ENCODE data around the gene SEC62. TPM values are rescaled to one million over a fixed set of nuclear protein-coding genes. Genes with fewer than 3 reads are reported as not detected.

SEC62 gene
- total and polyA plus RNA-seq, 4 donors, result 112 to 154 (median 115) TPM

- Histone ChIP-seq H3K9me3 (ENCODE audit: control insufficient read depth, insufficient read depth, low read length) (no peaks in the 10 kb centered on the region), H3K36me3 (ENCODE audit: control insufficient read depth, insufficient read depth, low read length) (no peaks in the 10 kb centered on the region), H3K4me1 (ENCODE audit: control insufficient read depth, insufficient read depth, low read length) (no peaks in the 10 kb centered on the region), H3K27me3 (ENCODE audit: control insufficient read depth, insufficient read depth, low read length) (no peaks in the 10 kb centered on the region), H3K27ac (ENCODE audit: low read depth, low read length) (no peak overlapping the region), H3K4me3 (ENCODE audit: low read depth, low read length) (no peak overlapping the region)
- WGBS (ENCODE audit: insufficient coverage), result 80% methylated on average over 1 of the region's 6 CpGs
- DNase-seq (ENCODE audit: low read depth in 4 of 6, low spot score in 6 of 6), result no peak
Measured at GRCh38 chr3:169940470-169941181, 26.0 kb upstream of the SEC62 start.

GRCh38 chr3:169945313-169945712 lies 21.3 kb upstream of the SEC62 start:
- Histone ChIP-seq H3K9me3 (ENCODE audit: control insufficient read depth, insufficient read depth, low read length) (no peaks in the 10 kb centered on the region), H3K27ac (ENCODE audit: low read depth, low read length) (no peak overlapping the region), H3K36me3 (ENCODE audit: control insufficient read depth, insufficient read depth, low read length) (no peaks in the 10 kb centered on the region), H3K27me3 (ENCODE audit: control insufficient read depth, insufficient read depth, low read length) (no peaks in the 10 kb centered on the region), H3K4me1 (ENCODE audit: control insufficient read depth, insufficient read depth, low read length) (no peaks in the 10 kb centered on the region), H3K4me3 (ENCODE audit: low read depth, low read length) (no peak overlapping the region)
- no peak for DNase-seq (ENCODE audit: low read depth in 4 of 6, low spot score in 6 of 6)
- 84% methylated on average over 5 of the region's 7 CpGs for WGBS (ENCODE audit: insufficient coverage)

DNA sequence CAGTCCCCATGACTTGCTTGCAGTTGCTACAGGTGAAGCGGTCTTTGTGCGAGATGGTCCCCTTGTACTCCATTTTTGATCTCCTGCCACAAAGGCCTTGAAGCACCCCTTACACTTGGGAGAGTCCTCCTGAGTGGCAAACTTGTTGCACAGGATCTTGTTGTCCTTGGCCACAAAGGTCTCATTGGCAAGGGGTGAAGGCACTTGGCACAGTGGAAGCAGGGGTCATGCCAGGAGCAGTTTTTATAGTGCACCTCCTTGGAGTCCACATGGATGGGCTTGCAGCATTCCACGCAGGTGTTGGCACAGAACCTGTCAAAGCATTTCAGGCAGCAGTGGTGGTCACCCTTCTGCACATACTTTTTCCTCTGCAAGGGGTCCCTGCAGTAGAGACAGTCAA lies 20.3 kb upstream of the SEC62 start:
- no peak overlapping the region for H3K4me3 ChIP-seq (ENCODE audit: low read depth, low read length)
- H3K27me3 ChIP-seq (ENCODE audit: control insufficient read depth, insufficient read depth, low read length), result no peaks in the 10 kb centered on the region
- no peaks in the 10 kb centered on the region for H3K36me3 ChIP-seq (ENCODE audit: control insufficient read depth, insufficient read depth, low read length)
- WGBS (ENCODE audit: insufficient coverage), result 100% methylated on average over 1 of the region's 3 CpGs
- H3K4me1 ChIP-seq (ENCODE audit: control insufficient read depth, insufficient read depth, low read length), result no peaks in the 10 kb centered on the region
- no peak for DNase-seq (ENCODE audit: low read depth in 4 of 6, low spot score in 6 of 6)
- H3K27ac ChIP-seq (ENCODE audit: low read depth, low read length), result no peak overlapping the region
- no peaks in the 10 kb centered on the region for H3K9me3 ChIP-seq (ENCODE audit: control insufficient read depth, insufficient read depth, low read length)

DNA sequence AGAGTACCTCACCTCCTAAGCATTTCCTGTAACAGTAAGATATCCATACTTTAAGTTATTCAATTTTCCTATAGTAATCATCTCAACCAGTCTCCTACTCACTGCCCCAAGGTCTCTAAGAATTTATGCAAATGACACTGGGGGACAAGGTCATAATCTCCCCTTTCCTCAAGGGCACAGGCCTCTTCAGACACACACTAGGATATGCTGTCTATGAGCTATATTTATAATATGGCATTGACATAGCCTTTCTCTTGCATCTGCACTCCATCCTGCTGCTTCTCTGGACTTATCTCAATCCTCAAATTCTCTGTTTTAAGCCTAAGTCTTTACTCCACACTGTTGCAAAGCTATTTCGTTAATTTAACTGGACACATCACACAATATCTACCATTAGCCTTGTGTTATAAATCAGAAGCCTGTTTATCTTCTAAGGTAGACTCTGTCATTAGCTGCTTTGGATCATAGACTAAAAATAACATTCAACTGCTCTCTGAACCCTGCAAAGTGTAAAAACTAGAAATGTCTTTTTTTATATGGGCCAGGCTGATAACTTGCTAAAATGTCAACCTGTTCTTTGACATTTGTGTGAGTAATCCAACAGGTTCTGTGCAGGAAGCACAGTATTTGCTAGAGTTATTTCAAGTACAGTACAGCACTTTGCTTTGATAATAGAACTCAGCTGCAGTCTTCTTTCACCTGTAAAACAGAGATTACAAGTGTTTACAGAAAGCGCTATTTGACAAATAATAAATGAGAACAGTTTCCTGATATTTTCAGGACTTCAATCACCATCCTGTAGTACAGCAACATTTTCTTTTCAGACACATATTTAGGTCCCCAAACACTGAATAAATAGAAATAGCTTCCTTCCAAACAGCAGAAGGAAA lies 17.8 kb upstream of the SEC62 start:
- H3K27ac ChIP-seq (ENCODE audit: low read depth, low read length), result no peak overlapping the region
- H3K9me3 ChIP-seq (ENCODE audit: control insufficient read depth, insufficient read depth, low read length), result no peaks in the 10 kb centered on the region
- H3K36me3 ChIP-seq (ENCODE audit: control insufficient read depth, insufficient read depth, low read length), result no peaks in the 10 kb centered on the region
- no peak for DNase-seq (ENCODE audit: low read depth in 4 of 6, low spot score in 6 of 6)
- no peak overlapping the region for H3K4me3 ChIP-seq (ENCODE audit: low read depth, low read length)
- H3K4me1 ChIP-seq (ENCODE audit: control insufficient read depth, insufficient read depth, low read length), result no peaks in the 10 kb centered on the region
- no CpG with 5 or more reads among the region's 2 CpGs for WGBS (ENCODE audit: insufficient coverage)
- no peaks in the 10 kb centered on the region for H3K27me3 ChIP-seq (ENCODE audit: control insufficient read depth, insufficient read depth, low read length)

DNA sequence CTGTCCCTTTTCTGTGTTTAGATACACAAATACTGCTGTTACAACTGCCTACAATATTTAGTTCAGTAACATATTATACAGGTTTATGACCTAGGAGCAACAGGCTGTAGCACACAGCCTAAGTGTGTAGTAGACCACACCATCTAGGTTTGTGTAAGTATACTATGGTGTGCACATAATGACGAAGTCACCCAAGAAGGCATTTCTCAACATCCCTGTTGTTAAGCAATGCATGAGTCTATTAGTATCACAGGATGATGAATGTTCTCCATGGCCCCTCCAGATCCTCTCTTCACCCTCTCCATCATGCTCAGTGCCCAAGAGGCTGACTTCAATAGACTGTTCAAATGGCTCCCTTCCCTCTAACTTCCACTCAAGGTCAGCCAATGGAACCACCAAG lies 14.6 kb upstream of the SEC62 start:
- H3K36me3 ChIP-seq (ENCODE audit: control insufficient read depth, insufficient read depth, low read length), result no peaks in the 10 kb centered on the region
- no CpG with 5 or more reads among the region's 1 CpG for WGBS (ENCODE audit: insufficient coverage)
- DNase-seq (ENCODE audit: low read depth in 4 of 6, low spot score in 6 of 6), result no peak
- H3K4me1 ChIP-seq (ENCODE audit: control insufficient read depth, insufficient read depth, low read length), result no peaks in the 10 kb centered on the region
- no peak overlapping the region for H3K27ac ChIP-seq (ENCODE audit: low read depth, low read length)
- no peak overlapping the region for H3K4me3 ChIP-seq (ENCODE audit: low read depth, low read length)
- H3K27me3 ChIP-seq (ENCODE audit: control insufficient read depth, insufficient read depth, low read length), result no peaks in the 10 kb centered on the region
- H3K9me3 ChIP-seq (ENCODE audit: control insufficient read depth, insufficient read depth, low read length), result no peaks in the 10 kb centered on the region

DNA sequence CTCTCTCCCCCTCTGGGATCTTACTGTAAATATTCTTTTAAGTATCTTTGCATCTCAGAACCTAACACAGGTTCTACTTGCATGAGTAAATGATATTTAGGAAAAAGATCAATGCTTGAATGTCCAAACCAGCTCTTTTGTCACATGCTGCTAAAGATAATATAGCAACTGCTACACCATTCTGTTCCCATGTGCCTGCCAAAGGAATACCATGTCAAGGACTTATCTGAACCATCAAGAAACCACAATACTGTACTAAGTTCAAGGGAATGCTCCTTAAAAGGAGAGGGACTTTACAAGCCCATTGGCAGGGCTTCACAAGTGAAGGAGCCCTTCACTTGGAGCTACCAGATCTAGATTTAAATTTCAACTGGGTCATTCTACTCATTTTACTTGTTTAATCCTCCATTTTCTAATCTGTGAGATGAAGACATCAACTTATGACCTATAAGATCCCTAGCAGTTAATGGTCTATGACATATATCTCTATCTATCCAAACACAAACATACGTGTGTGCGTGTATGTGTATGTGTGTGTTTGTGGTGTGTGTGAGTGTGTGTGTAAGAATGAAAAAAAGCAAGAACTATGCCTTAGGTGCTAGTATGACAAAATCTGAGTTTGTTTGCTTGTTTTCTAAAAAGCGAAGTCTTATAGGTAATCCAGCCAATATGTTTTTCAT lies 13.0 kb upstream of the SEC62 start:
- DNase-seq (ENCODE audit: low read depth in 4 of 6, low spot score in 6 of 6), result no peak
- no peaks in the 10 kb centered on the region for H3K27me3 ChIP-seq (ENCODE audit: control insufficient read depth, insufficient read depth, low read length)
- no peaks in the 10 kb centered on the region for H3K36me3 ChIP-seq (ENCODE audit: control insufficient read depth, insufficient read depth, low read length)
- H3K27ac ChIP-seq (ENCODE audit: low read depth, low read length), result no peak overlapping the region
- no CpG with 5 or more reads among the region's 3 CpGs for whole genome bisulfite sequencing (ENCODE audit: insufficient coverage)
- H3K4me1 ChIP-seq (ENCODE audit: control insufficient read depth, insufficient read depth, low read length), result no peaks in the 10 kb centered on the region
- H3K9me3 ChIP-seq (ENCODE audit: control insufficient read depth, insufficient read depth, low read length), result no peaks in the 10 kb centered on the region
- no peak overlapping the region for H3K4me3 ChIP-seq (ENCODE audit: low read depth, low read length)

DNA sequence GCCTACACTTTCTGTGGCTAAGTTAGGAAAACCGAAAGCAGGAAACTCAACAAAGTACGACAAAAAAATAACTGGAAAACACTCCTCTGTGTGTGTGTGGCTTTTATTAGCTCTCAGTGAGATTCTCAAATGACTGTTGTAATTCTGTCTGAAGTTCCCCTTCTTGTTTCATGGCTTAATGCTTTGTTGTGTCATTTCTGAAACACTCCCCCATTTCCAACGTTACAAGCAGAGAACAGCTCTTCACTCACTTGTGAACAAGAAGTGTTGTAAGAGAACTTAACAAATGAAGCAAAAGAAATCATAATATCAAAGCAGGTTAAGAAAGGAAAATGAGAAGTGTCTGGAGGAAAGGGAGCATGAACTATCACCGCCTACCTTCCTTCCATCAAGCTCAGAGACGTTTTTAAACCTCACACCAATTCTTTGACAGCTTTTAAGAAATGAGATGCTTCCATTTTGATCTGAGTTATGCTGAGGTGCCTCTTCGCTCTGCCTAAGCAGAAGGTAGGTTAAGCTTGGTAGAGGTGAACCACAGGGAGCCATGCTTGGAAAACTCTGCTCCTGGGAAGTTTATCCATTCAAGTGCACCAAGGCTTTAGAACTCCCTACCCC lies 12.4 kb upstream of the SEC62 start:
- no peak overlapping the region for H3K4me3 ChIP-seq (ENCODE audit: low read depth, low read length)
- no peak overlapping the region for H3K27ac ChIP-seq (ENCODE audit: low read depth, low read length)
- no peaks in the 10 kb centered on the region for H3K9me3 ChIP-seq (ENCODE audit: control insufficient read depth, insufficient read depth, low read length)
- no peak for DNase-seq (ENCODE audit: low read depth in 4 of 6, low spot score in 6 of 6)
- no peaks in the 10 kb centered on the region for H3K4me1 ChIP-seq (ENCODE audit: control insufficient read depth, insufficient read depth, low read length)
- WGBS (ENCODE audit: insufficient coverage), result 80% methylated on average over 1 of the region's 6 CpGs
- no peaks in the 10 kb centered on the region for H3K36me3 ChIP-seq (ENCODE audit: control insufficient read depth, insufficient read depth, low read length)
- H3K27me3 ChIP-seq (ENCODE audit: control insufficient read depth, insufficient read depth, low read length), result no peaks in the 10 kb centered on the region

GRCh38 chr3:169955406-169955805 lies 11.2 kb upstream of the SEC62 start:
- H3K9me3 ChIP-seq (ENCODE audit: control insufficient read depth, insufficient read depth, low read length), result no peaks in the 10 kb centered on the region
- no CpG with 5 or more reads among the region's 2 CpGs for WGBS (ENCODE audit: insufficient coverage)

DNA sequence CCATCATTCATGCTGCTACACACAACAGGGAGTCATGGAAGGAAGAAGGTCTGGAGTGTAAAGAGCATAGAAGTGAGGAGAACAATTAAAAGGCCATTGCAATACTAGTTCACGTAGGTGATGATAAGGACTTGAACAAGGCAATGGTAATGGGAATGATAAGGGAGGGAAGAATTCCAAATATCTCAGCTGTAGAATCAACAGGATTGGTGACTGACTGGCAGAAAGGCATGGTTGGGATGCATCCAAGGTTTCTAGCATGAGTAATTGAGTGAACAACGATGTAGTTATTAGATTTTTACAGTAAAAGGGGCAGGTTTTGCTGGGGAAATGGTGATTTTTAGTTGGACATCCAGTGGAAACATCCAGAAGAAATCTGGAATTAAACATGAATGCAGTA lies 2.4 kb upstream of the SEC62 start:
- H3K27ac ChIP-seq (ENCODE audit: low read depth, low read length), result no peak overlapping the region
- no peak overlapping the region for H3K4me3 ChIP-seq (ENCODE audit: low read depth, low read length)
- H3K9me3 ChIP-seq (ENCODE audit: control insufficient read depth, insufficient read depth, low read length), result no peaks in the 10 kb centered on the region
- peaks cover 4% of the 10 kb centered on the region for H3K4me1 ChIP-seq (ENCODE audit: control insufficient read depth, insufficient read depth, low read length)
- H3K27me3 ChIP-seq (ENCODE audit: control insufficient read depth, insufficient read depth, low read length), result no peaks in the 10 kb centered on the region
- WGBS (ENCODE audit: insufficient coverage), result 96% methylated on average over 2 of the region's 2 CpGs
- DNase-seq (ENCODE audit: low read depth in 4 of 6, low spot score in 6 of 6), result no peak
- no peaks in the 10 kb centered on the region for H3K36me3 ChIP-seq (ENCODE audit: control insufficient read depth, insufficient read depth, low read length)

More at GRCh38 chr3:169955406-169955805, 11.2 kb upstream of the SEC62 start:
- Histone ChIP-seq H3K4me1 (ENCODE audit: control insufficient read depth, insufficient read depth, low read length) (no peaks in the 10 kb centered on the region), H3K27me3 (ENCODE audit: control insufficient read depth, insufficient read depth, low read length) (no peaks in the 10 kb centered on the region), H3K27ac (ENCODE audit: low read depth, low read length) (no peak overlapping the region), H3K36me3 (ENCODE audit: control insufficient read depth, insufficient read depth, low read length) (no peaks in the 10 kb centered on the region), H3K4me3 (ENCODE audit: low read depth, low read length) (no peak overlapping the region)
- no peak for DNase-seq (ENCODE audit: low read depth in 4 of 6, low spot score in 6 of 6)

Data from spinal cord (tissue), 10 donors.